Mucosa of gallbladder (tissue), 1 donor: Measurements from ENCODE around the gene RIT2. TPM values are rescaled to one million over a fixed set of nuclear protein-coding genes. Genes with fewer than 3 reads are reported as not detected.

Experiments
- DNase-seq: peaks from one replicate; pipeline ENCODE4 v3.0.0-alpha.2; 2020; ENCODE audit warnings: low spot score
- total RNA-seq: library from RNA; stranded (reverse); gene quantifications from one replicate; pipeline ENCODE4 v1.2.1, GENCODE V29; 2021
- donor health status: DM: no; HTN: no; CAD: no.

RIT2 gene
- total RNA-seq, 1 donor from 2014 or later: not detected

GRCh38 chr18:42929857-42930256 lies 185.6 kb downstream of the RIT2 start:
- DNase-seq: no peak

- no peak for DNase-seq
Observed at GRCh38 chr18:42929181-42929580, 186.3 kb downstream of the RIT2 start.

- DNase-seq: no peak
Observed at GRCh38 chr18:42925036-42925435, 190.4 kb downstream of the RIT2 start.

GRCh38 chr18:42922363-42922762 lies 193.1 kb downstream of the RIT2 start:
- no peak for DNase-seq

GRCh38 chr18:42921226-42921737 lies 194.2 kb downstream of the RIT2 start:
- DNase-seq: no peak

- no peak for DNase-seq
Observed at GRCh38 chr18:42920621-42921020, 194.9 kb downstream of the RIT2 start.

GRCh38 chr18:42915299-42915698 lies 200.2 kb downstream of the RIT2 start:
- DNase-seq: no peak

- DNase-seq: no peak
Observed at GRCh38 chr18:42914476-42914875, 201.0 kb downstream of the RIT2 start.

- no peak for DNase-seq
Observed at GRCh38 chr18:42909095-42909494, 206.4 kb downstream of the RIT2 start.

- DNase-seq: no peak
Observed at GRCh38 chr18:42906761-42907160, 208.7 kb downstream of the RIT2 start.

GRCh38 chr18:42901161-42901560 lies 214.3 kb downstream of the RIT2 start:
- DNase-seq: no peak

- DNase-seq: no peak
Observed at GRCh38 chr18:42893977-42894376, 221.5 kb downstream of the RIT2 start.

GRCh38 chr18:42892181-42892580 lies 223.3 kb downstream of the RIT2 start:
- DNase-seq: no peak

- no peak for DNase-seq
Observed at GRCh38 chr18:42891705-42892104, 223.8 kb downstream of the RIT2 start.

GRCh38 chr18:42883169-42883568 lies 232.3 kb downstream of the RIT2 start:
- DNase-seq: no peak

- no peak for DNase-seq
Observed at GRCh38 chr18:42882122-42882521, 233.4 kb downstream of the RIT2 start.

GRCh38 chr18:42872838-42873237 lies 242.6 kb downstream of the RIT2 start:
- DNase-seq: no peak

GRCh38 chr18:42864876-42865275 lies 250.6 kb downstream of the RIT2 start:
- no peak for DNase-seq

- DNase-seq: no peak
Observed at GRCh38 chr18:42861271-42861670, 254.2 kb downstream of the RIT2 start.

- DNase-seq: no peak
Observed at GRCh38 chr18:42860548-42860947, 254.9 kb downstream of the RIT2 start.

GRCh38 chr18:42860011-42860410 lies 255.5 kb downstream of the RIT2 start:
- DNase-seq: no peak

- DNase-seq: no peak
Observed at GRCh38 chr18:42854558-42854957, 260.9 kb downstream of the RIT2 start.

GRCh38 chr18:42850174-42851083 lies 265.1 kb downstream of the RIT2 start:
- DNase-seq: no peak
